Activated CD4-positive, alpha-beta T cell treated with anti-CD3 and anti-CD28 coated beads, Interleukin-2, Interleukin-6, amounts not matched to agents 100 ng/mL and 50 ng/mL, durations not matched to agents 16 hours and 8 hours (primary cell): ENCODE data around the gene MRPL2.
A peak's percentile ranks its signal among the peaks of the same experiment; 100 is the strongest.
"Not testable (repeated sequence)": the region's sequence is repeated elsewhere in the genome, so short reads cannot be mapped to it uniquely, and the experiment has no call there.

ENCODE experiments used
- DNase-seq: peaks from one replicate; pipeline ENCODE4 v3.0.0-alpha.2; 2020

Gene MRPL2

DNA sequence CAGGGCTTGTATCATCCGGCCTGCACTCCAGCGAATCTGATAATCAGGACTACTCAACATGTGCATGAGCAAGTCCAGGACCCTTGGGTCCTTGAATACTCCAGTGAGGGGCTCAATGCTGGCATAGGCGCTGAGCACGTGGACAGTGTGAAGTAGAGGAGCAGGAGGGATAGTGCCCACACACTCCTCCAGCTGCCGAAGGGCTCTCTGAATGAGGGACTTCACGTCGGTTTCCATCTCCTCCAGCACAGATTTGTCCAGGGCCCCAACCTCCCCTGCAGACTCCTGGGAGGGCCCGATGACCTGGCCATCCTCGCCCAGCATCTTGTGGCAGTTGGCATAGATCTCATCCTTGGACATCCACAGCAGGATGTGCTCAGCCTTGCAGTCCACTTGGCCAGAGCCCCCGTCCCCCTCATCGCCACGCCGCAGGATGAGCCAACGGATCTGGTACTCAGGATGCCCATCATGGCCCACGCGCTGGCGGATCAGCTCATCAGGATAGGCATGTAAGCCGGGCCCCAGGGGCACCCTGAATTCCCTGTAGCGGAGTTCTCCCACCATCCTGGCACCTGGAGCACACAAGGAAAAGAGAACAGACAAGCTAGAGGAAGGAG, 6.9 kb downstream of the MRPL2 start:
- no peak for DNase-seq

- DNase-seq = no peak
These were observed 8.3 kb downstream of the MRPL2 start for GRCh38 chr6:43050981-43051380.

DNA sequence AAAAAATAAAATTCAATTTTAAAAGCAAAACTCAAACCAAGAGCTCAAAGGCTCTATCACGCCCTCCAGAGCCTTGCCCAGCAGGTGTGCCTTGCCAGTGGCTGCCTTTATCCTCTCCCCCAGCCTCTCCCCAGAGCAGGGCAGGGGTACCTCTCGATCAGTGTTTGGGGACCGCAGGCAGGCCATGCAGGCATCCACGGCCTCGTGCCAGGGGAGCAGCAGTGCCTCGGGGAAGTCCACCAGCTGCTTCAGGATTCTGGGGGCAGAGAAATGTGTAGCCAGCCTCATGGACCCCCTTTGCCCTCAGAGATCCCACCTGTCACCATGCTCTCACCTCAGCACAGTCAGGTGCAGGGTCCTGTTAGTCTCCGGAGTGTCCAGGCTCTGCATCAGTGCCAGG, 11.2 kb downstream of the MRPL2 start:
- no peak for DNase-seq

DNA sequence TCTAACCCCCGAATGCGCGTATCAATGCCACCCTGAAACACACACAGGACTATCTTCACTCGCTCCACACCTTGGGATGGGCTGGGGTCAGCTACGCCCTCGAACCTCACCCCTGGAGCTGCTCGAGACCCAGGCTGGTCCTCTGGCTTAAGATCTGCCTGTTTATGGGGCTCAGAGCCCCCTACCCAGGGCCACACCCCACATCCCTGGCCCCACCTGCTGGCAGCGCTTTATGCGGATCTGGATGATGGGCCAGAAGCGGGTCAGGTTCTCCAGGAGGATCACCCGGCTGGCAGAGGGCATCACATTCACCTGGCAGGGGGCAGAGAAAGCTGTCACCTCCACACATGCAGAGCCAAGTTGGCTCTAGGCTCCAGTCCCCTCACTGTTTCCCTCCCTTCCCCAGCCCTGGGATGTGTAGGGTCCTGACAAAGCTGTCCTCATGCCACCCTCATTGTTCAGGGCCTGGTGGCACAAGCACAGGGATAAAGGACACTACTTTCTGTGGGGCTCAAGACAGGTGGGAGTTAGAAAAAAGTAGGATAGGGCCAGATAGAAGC, 13.8 kb downstream of the MRPL2 start:
- DNase-seq = no peak

DNA sequence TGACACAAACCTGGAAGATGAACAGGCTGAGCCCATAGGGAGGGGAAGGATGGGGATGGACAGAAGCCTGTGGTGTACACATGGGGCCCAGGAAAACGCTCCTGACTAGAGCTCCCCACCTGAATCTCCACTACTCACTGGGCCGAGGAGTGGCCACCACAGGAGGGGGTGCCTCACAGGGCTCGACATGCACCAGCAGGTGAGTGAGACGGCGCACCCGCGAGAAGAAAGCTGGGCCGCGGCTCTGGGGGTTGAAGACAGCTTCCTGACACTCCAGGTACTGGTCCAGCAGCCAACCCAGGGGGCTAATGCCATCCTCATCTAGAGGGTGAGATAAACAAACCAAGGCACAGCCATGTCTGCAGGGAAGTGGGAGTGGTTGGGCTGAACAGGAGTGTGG, 15.9 kb downstream of the MRPL2 start:
- DNase-seq = no peak

GRCh38 chr6:43041475-43041874, 17.8 kb downstream of the MRPL2 start:
- not testable (repeated sequence) for DNase-seq

GRCh38 chr6:43040542-43041257, 18.5 kb downstream of the MRPL2 start:
- DNase-seq = no peak

- DNase-seq = no peak
These were observed 20.5 kb downstream of the MRPL2 start for GRCh38 chr6:43038727-43039126.

DNA sequence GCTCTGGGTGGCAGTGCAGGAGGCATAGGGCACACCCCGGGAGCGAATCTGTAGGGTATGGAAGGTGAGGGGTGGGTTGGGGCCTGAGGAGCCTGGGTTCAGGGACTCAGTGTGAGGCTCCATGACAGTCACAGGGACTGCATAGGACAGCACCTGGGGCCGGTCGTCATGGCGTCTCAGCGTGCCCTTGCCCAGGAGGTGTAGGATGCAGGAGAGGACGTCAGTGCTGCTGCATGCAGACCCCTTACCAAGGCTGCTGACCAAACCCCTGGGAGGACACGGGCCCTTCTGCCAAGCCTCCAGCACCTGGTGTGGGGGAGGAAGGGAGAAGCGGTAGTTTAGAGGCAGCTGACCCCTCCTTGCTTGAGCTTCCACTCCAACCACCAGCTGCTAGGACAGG, 21.5 kb downstream of the MRPL2 start:
- DNase-seq = no peak

GRCh38 chr6:43037197-43037596, 22.0 kb downstream of the MRPL2 start:
- DNase-seq = no peak

DNA sequence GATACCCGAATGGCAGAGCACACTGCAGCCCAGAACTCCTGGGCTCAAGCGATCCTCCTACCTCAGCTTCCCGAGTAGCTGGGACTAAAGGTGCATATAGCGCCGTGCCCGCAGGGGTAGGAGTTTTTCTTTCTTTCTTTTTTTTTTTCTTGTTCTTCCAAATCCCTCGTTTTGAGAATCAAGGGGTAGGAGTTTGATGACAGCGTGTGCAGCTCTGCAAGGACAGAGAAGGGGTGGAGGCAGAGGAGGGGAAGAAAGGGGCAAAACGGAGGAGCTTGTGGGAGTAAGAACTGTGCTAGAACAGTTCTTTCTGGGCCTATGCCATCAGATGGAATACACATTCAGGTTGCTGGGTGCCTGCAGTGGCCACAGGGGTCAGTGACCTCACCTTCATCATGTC, 22.5 kb downstream of the MRPL2 start:
- DNase-seq = no peak

DNA sequence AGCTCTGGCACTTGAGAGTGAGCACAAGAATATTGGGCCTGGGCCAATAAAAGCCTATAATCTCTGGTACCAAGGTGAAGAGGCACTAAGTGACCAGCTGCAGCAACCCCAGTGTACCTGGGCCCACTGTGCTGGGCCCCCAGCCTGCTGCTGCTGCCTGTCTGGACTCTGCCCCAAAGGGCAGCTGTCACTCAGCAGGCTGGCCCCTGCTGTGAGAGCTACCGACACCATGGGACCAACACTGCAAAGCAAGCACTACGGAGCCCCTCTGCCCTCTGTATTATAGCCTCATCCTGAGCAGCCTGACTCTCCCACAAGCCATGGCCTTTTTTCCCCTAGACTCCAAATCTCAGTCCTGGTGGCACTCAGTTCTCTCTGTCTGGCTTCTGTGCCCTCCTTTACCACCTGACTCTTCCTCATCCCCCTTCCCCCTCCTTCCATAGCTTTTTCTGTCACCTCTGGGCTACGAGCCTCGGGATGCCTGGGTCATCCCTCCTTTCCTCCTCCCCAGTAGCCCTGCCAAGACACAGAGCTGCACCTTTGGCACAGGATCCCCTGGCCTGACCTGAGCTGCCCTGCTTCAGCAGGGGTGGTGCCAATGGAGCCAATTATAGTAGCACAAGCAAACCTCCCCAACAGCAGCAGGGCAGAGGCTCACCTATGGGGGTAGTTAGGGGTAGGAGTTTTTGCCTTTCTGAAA, 23.6 kb downstream of the MRPL2 start:
- DNase-seq = no peak

DNA sequence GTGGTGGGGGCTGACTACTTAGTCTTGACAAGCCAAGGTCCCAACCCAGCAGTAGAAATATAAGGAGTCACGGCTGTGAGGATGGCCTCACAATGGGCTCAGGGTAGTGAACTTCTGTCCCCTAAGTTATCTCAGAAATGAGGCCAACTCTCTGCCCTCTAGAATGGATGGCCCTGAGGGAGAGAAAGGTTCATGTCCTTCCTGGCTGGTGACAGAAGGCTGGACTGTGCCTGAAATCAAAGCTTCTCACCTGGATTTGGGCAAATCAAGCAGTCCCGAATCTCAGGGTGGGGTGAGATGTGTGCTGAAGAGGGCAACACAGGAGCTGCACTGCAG, 25.1 kb downstream of the MRPL2 start:
- DNase-seq = no peak

GRCh38 chr6:43033496-43034189, 25.6 kb downstream of the MRPL2 start:
- no peak for DNase-seq

- DNase-seq = no peak
These were observed 26.9 kb downstream of the MRPL2 start for GRCh38 chr6:43032326-43032725.

- DNase-seq = no peak
These were observed 30.1 kb downstream of the MRPL2 start for GRCh38 chr6:43029120-43029519.

- DNase-seq = no peak
These were observed 32.9 kb downstream of the MRPL2 start for GRCh38 chr6:43026365-43026764.

DNA sequence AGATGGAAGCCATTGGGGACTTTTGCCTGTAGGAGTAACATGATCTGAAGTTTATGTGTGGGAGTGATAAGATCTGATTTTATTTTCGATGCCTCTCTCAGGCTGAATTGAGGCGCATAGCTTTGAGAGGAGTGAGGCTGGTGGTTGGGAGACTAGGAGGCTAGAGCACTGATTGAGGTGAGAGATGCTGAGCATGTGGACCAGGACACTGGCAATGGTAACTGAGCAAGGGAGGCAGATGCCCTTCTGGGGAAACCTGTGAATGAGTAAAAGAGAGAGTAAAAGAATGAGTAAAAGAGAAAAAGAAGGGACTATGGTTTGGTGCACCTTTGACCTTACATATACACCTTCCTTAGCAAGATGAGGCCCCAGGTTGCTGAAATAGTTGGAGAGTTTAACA, 34.8 kb downstream of the MRPL2 start:
- DNase-seq = peak; percentile 40

DNA sequence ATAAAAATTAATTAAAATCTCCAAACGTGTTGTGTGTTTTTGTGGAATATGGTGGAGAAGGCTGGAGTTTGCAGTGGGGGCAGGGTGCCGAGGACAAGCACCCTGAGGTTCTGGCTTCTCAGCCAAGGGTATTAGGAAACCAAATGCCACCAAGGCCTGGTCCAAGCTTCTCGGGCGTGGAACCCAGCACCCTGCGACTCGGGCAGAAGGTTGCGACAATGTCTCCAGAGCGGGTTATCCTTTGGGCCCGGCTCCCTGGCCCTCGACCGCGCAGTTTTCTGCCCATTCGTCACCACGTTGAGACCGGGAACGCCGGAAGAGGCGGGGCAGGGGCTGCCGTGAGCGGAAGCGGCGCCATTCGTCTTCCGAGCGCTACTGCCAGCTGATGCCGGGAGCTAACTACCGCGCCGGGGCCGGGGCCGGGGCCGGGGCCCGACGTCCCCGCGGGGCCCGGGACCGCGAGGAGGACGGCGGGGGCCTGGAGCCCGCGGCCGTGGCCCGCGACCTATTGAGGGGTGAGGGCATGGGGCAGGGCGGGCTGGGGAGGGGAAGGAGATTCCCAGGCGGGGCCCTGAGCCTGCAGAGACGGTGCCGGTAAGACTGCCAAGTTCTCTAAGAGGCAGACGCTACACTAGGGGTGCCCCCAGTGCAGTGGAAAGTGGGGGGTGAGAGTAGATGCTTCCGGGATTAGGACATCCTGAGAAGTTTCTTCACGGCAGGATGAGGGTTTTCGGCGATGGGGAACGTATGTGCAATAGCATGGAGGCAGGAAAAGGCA, 37.8 kb downstream of the MRPL2 start, which contains the start of gene RRP36:
Gene RRP36, plus strand, starts transcription at position 354 of the 778 bp plus-strand sequence. Its CDS starts 32 bp downstream, at position 386.
- peak; percentile 87 for DNase-seq

DNA sequence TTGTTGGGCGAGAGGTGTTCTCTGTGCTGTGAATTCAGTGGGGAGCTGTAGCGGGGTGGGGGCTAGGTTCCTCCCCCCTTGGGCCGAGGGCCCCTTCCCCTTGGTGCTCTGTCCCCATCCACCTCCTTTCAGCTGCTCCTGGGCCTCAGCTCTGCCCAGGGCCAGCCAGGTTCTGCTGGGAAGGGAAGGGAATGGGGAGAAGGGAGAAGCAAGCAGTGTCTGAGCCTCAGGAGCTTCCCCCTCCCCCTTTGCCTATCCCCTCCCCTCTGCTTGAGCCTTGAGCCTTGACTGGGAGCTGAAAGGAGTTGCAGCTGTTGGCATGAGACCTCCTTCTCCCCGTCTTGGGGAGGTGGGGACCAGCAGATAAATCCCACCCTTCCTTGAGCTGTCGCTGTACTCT, 38.4 kb downstream of the MRPL2 start:
- no peak for DNase-seq

GRCh38 chr6:43020052-43020705, 39.1 kb downstream of the MRPL2 start:
- no peak for DNase-seq

- no peak for DNase-seq
These were observed 40.1 kb downstream of the MRPL2 start for GRCh38 chr6:43019152-43019551.
